Lung (tissue), 12 donors: Measurements from ENCODE around the gene JAK3. TPM values are rescaled to one million over a fixed set of nuclear protein-coding genes. Genes with fewer than 3 reads are reported as not detected.

ENCODE experiments used
- ATAC-seq: fragments of 200-7000 bp; cut with Tn5 transposase; one replicate; pipeline ENCODE4 v1.9.1; 2020; ENCODE audit warnings: moderate number of reproducible peaks; ENCODE audit not compliant: insufficient read depth, low FRiP score
- DNase-seq, 3 donors: peaks; one replicate each; pipeline ENCODE4 v3.0.0-alpha.2; 2013 to 2017
- H3K27ac ChIP-seq, 2 donors: one replicate each; pipeline ENCODE4 v1.5.1; 2013; ENCODE audit warnings: mild to moderate bottlenecking in 2 of 2, moderate library complexity in 2 of 2, control low read depth in 1 of 2, inconsistent platforms in 1 of 2, low read depth in 1 of 2, low read length in 1 of 2
- H3K27me3 ChIP-seq, 3 donors: one replicate each; pipeline ENCODE4 v1.5.1; 2013; ENCODE audit warnings: low read length in 2 of 3; ENCODE audit not compliant: control insufficient read depth in 3 of 3, insufficient read depth in 3 of 3
- H3K36me3 ChIP-seq, 4 donors: one replicate each; pipeline ENCODE4 v1.5.1; 2013; ENCODE audit warnings: low read length in 4 of 4, mild to moderate bottlenecking in 1 of 4, moderate library complexity in 1 of 4; ENCODE audit not compliant: control insufficient read depth in 4 of 4, insufficient read depth in 4 of 4
- H3K4me1 ChIP-seq, 5 donors: one replicate each; pipeline ENCODE4 v1.5.1; 2013; ENCODE audit warnings: low read length in 5 of 5, mild to moderate bottlenecking in 2 of 5, moderate library complexity in 1 of 5; ENCODE audit not compliant: control insufficient read depth in 5 of 5, insufficient read depth in 5 of 5
- H3K4me3 ChIP-seq: one replicate; pipeline ENCODE4 v1.5.1; 2013; ENCODE audit warnings: mild to moderate bottlenecking, control low read depth, moderate library complexity
- H3K9ac ChIP-seq, 2 donors: one replicate each; pipeline ENCODE4 v1.5.1; 2013; ENCODE audit warnings: low read length in 2 of 2, control low read depth in 1 of 2; ENCODE audit not compliant: insufficient read depth in 1 of 2
- H3K9me3 ChIP-seq, 4 donors: one replicate each; pipeline ENCODE4 v1.5.1; 2013; ENCODE audit warnings: low read length in 3 of 4, mild to moderate bottlenecking in 1 of 4, moderate library complexity in 1 of 4; ENCODE audit not compliant: control insufficient read depth in 4 of 4, insufficient read depth in 3 of 4
- CTCF ChIP-seq: IDR thresholded peaks from 2 replicates; pipeline ENCODE4 v1.5.1; 2012; ENCODE audit warnings: mild to moderate bottlenecking; ENCODE audit errors: control extremely low read depth, extremely low read depth
- WGBS, 2 donors: extraction: QIAGEN DNeasy Blood & Tissue Kit; methylation state at CpG; one replicate each; pipeline ENCODE4 v1.1.7; 2013; 5-methylcytosine and 5-hydroxymethylcytosine counted together
- polyA plus RNA-seq, 2 donors: library from polyadenylated mRNA; stranded (reverse); fragments of 200-250 nt; gene quantifications; one replicate each; pipeline ENCODE4 v1.2.1, GENCODE V29; 2013
- total RNA-seq, 2 donors: library from RNA; depleted of rRNA in 1 of 2; stranded (reverse); fragments of >200 nt in 1 of 2; gene quantifications; one replicate each; pipeline ENCODE4 v1.2.1, GENCODE V29; 2014 to 2021
- donor health status: control.
- donor health status: control.
- donor health status: Bipolar disorder and iron deficiency.
- donor health status: healthy.
- donor health status: DM: yes; HTN: yes; CAD: no.

Gene JAK3
- total and polyA plus RNA-seq, 4 donors = 5.2 to 32.5 (median 18.0) TPM

GRCh38 chr19:17817668-17818363 is 30.0 kb downstream of the JAK3 start:
- no peaks in the 10 kb centered on the region for H3K36me3 ChIP-seq

GRCh38 chr19:17812099-17812498 is 35.7 kb downstream of the JAK3 start:
- Histone ChIP-seq H3K4me1 (no peaks in the 10 kb centered on the region), H3K9ac (no peak overlapping the region), H3K27ac (no peak overlapping the region), H3K9me3 (peaks cover 0 to 11% (median 0%) of the 10 kb centered on the region in 4 donors), H3K4me3 (no peak overlapping the region), H3K36me3 (no peaks in the 10 kb centered on the region), H3K27me3 (peaks cover 0 to 5% (median 0%) of the 10 kb centered on the region in 3 donors)
- DNase-seq (no peak), ATAC-seq (no peak)
- 67 to 86% methylated on average over 5 of the region's 5 CpGs for WGBS, 2 donors
- no peak for TF ChIP-seq CTCF

More at GRCh38 chr19:17817668-17818363, 30.0 kb downstream of the JAK3 start:
- DNase-seq (no peak), ATAC-seq (no peak)
- no peaks in the 10 kb centered on the region for H3K27me3 ChIP-seq
- H3K27ac ChIP-seq = no peak overlapping the region
- 81 to 89% methylated on average over 12 to 13 of the region's 13 CpGs for WGBS, 2 donors
- H3K4me3 ChIP-seq = no peak overlapping the region
- no peak for TF ChIP-seq CTCF
- H3K9ac ChIP-seq = no peak overlapping the region
- peaks cover 0 to 5% (median 0%) of the 10 kb centered on the region in 4 donors for H3K9me3 ChIP-seq
- H3K4me1 ChIP-seq = no peaks in the 10 kb centered on the region

DNA sequence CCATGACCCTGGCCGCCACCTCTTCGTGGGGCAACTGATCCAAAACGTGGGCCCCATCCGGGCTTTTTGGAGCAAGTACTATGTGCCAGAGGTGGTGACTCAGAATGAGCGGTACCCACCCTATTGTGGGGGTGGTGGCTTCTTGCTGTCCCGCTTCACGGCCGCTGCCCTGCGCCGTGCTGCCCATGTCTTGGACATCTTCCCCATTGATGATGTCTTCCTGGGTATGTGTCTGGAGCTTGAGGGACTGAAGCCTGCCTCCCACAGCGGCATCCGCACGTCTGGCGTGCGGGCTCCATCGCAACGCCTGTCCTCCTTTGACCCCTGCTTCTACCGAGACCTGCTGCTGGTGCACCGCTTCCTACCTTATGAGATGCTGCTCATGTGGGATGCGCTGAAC is 36.1 kb downstream of the JAK3 start:
- TF ChIP-seq CTCF = no peak
- Histone ChIP-seq H3K9ac (no peak overlapping the region), H3K9me3 (peaks cover 0 to 11% (median 0%) of the 10 kb centered on the region in 4 donors), H3K27me3 (peaks cover 0 to 5% (median 0%) of the 10 kb centered on the region in 3 donors), H3K4me1 (no peaks in the 10 kb centered on the region), H3K27ac (no peak overlapping the region), H3K4me3 (no peak overlapping the region), H3K36me3 (no peaks in the 10 kb centered on the region)
- ATAC-seq (no peak), DNase-seq (no peak)
- 89 to 92% methylated on average over 20 of the region's 20 CpGs for WGBS, 2 donors
